Endothelial cell (in vitro differentiated cells): Measurements from ENCODE around the gene CLDN15. TPM values are rescaled to one million over a fixed set of nuclear protein-coding genes. Genes with fewer than 3 reads are reported as not detected.

Experiments
- DNase-seq: peaks from one replicate; pipeline ENCODE4 v3.0.0; 2021; ENCODE audit warnings: low spot score
- H3K27ac Mint-ChIP-seq: one replicate; pipeline ENCODE4 v1.8.0; 2021; ENCODE audit warnings: mixed read lengths, inconsistent platforms; ENCODE audit not compliant: unreplicated experiment
- H3K27me3 Mint-ChIP-seq: one replicate; pipeline ENCODE4 v1.8.0; 2021; ENCODE audit warnings: mild to moderate bottlenecking, moderate library complexity, mixed read lengths, inconsistent platforms; ENCODE audit not compliant: unreplicated experiment
- H3K36me3 Mint-ChIP-seq: one replicate; pipeline ENCODE4 v1.8.0; 2021; ENCODE audit warnings: mild to moderate bottlenecking, low read depth, mixed read lengths, inconsistent platforms; ENCODE audit not compliant: unreplicated experiment
- H3K4me1 Mint-ChIP-seq: one replicate; pipeline ENCODE4 v1.8.0; 2021; ENCODE audit warnings: mild to moderate bottlenecking, mixed read lengths, inconsistent platforms; ENCODE audit not compliant: unreplicated experiment
- H3K4me3 Mint-ChIP-seq: one replicate; pipeline ENCODE4 v1.8.0; 2021; ENCODE audit warnings: mild to moderate bottlenecking, mixed read lengths, inconsistent platforms; ENCODE audit not compliant: unreplicated experiment
- H3K9me3 Mint-ChIP-seq: one replicate; pipeline ENCODE4 v1.8.0; 2021; ENCODE audit warnings: mixed read lengths, inconsistent platforms; ENCODE audit not compliant: unreplicated experiment
- CTCF ChIP-seq: fragments of 200-600 bp; sonication (generic); IDR thresholded peaks from one replicate; pipeline ENCODE4 v1.5.0; 2021; ENCODE audit warnings: antibody characterized with exemption; ENCODE audit not compliant: unreplicated experiment
- total RNA-seq: library from RNA; stranded (reverse); fragmentation: NEBNext Ultra II Directional; extraction: Animal tissue kit (Norgen Biotek cat#: 25700); gene quantifications from one replicate; pipeline ENCODE4 v1.2.1, GENCODE V29; 2021; ENCODE audit not compliant: unreplicated experiment

The CLDN15 gene
- total RNA-seq, 1 donor from 2014 or later, result 10.5 TPM

- peak; percentile 87 for TF ChIP-seq CTCF
- peak; percentile 91 for DNase-seq
- no peaks in the 10 kb centered on the region for H3K9me3 Mint-ChIP-seq
- H3K4me3 Mint-ChIP-seq, result peak within 1 kb of the TSS; percentile 98
- H3K36me3 Mint-ChIP-seq, result peaks cover 13% of the 10 kb centered on the region
- H3K4me1 Mint-ChIP-seq, result peaks cover 9% of the 10 kb centered on the region
- peak within 1 kb of the TSS; percentile 97 for H3K27ac Mint-ChIP-seq
- H3K27me3 Mint-ChIP-seq, result peaks cover 2% of the 10 kb centered on the region
These were observed 7.0 kb upstream of the CLDN15 start, which contains the start of gene FIS1 for GRCh38 chr7:101244375-101245146. Gene FIS1, minus strand, starts transcription at chr7:101245081. Its CDS starts 77 bp downstream, at chr7:101245004.

- Mint-ChIP-seq H3K4me3 (peak overlapping the region; percentile 98), H3K36me3 (peaks cover 13% of the 10 kb centered on the region), H3K27ac (peak overlapping the region; percentile 80), H3K9me3 (no peaks in the 10 kb centered on the region), H3K27me3 (peaks cover 2% of the 10 kb centered on the region), H3K4me1 (peaks cover 14% of the 10 kb centered on the region)
- no peak for TF ChIP-seq CTCF
- no peak for DNase-seq
These were observed 6.2 kb upstream of the CLDN15 start for GRCh38 chr7:101243646-101244374.

- Mint-ChIP-seq H3K27ac (peak overlapping the region; percentile 42), H3K27me3 (peaks cover 2% of the 10 kb centered on the region), H3K36me3 (peaks cover 4% of the 10 kb centered on the region), H3K9me3 (no peaks in the 10 kb centered on the region), H3K4me1 (peaks cover 19% of the 10 kb centered on the region), H3K4me3 (no peak overlapping the region)
- no peak for TF ChIP-seq CTCF
- no peak for DNase-seq
These were observed 4.1 kb upstream of the CLDN15 start for GRCh38 chr7:101241443-101242349.

GRCh38 chr7:101241015-101241363 lies 3.4 kb upstream of the CLDN15 start:
- no peak for DNase-seq
- H3K36me3 Mint-ChIP-seq, result peaks cover 4% of the 10 kb centered on the region
- H3K9me3 Mint-ChIP-seq, result no peaks in the 10 kb centered on the region
- no peak for TF ChIP-seq CTCF
- H3K4me3 Mint-ChIP-seq, result no peak overlapping the region
- H3K27ac Mint-ChIP-seq, result peak overlapping the region; percentile 49
- peaks cover 19% of the 10 kb centered on the region for H3K4me1 Mint-ChIP-seq
- peaks cover 4% of the 10 kb centered on the region for H3K27me3 Mint-ChIP-seq
